ENCODE measurements around the gene MYLK4. TPM values are rescaled to one million over a fixed set of nuclear protein-coding genes. Genes with fewer than 3 reads are reported as not detected.

Gene MYLK4
- total RNA-seq, 1 donor = 0.72 TPM

DNA sequence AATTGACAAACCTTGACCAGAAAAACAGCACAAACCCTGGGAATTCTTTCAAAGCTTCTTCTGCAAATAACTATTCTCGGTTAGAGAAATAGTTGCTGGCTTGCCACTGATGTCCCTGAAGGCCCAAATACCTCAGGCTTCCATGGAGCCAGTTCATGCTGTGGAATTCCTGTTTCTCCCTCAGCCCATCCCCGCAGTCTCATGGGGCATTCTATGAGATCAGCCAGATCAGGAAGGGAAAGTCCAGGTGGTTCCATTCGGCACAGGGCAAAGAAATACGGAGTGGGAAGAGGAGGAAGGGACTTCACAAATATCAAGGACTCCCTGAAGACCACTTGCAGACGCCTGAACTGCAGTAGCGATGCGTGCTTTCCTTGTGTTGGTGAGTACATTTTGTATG is 63.3 kb downstream of the MYLK4 start:
- DNase-seq (ENCODE audit: low read depth) = no peak
- H3K4me3 ChIP-seq (ENCODE audit: low read depth, low read length) = no peak overlapping the region
- TF ChIP-seq, protein P1, sequence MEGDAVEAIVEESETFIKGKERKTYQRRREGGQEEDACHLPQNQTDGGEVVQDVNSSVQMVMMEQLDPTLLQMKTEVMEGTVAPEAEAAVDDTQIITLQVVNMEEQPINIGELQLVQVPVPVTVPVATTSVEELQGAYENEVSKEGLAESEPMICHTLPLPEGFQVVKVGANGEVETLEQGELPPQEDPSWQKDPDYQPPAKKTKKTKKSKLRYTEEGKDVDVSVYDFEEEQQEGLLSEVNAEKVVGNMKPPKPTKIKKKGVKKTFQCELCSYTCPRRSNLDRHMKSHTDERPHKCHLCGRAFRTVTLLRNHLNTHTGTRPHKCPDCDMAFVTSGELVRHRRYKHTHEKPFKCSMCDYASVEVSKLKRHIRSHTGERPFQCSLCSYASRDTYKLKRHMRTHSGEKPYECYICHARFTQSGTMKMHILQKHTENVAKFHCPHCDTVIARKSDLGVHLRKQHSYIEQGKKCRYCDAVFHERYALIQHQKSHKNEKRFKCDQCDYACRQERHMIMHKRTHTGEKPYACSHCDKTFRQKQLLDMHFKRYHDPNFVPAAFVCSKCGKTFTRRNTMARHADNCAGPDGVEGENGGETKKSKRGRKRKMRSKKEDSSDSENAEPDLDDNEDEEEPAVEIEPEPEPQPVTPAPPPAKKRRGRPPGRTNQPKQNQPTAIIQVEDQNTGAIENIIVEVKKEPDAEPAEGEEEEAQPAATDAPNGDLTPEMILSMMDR (IDR thresholded peaks at IDR 0.05; ENCODE audit: insufficient read depth, low read length) = no peak

DNA sequence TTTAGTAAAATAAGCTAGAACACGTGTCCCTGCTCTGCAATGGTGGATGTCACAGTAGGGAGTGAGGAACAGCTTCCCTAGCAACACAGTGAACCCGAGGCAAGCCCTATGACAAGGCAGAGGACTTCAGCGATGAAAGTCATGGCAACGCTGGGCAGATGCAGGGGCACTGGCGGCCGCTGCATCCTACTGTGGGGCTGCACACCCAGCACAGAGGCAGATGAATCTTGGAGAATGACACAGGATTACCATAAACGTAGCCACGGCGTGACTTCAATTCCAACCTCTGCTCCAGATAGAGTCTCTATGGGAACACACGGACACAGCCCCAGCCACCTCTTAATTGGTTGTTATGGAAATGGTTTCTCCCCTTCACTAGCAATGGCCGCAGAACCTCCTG is 64.2 kb downstream of the MYLK4 start:
- TF ChIP-seq, protein P1 (IDR thresholded peaks at IDR 0.05; ENCODE audit: insufficient read depth, low read length) = no peak
- no peak overlapping the region for H3K4me3 ChIP-seq (ENCODE audit: low read depth, low read length)
- DNase-seq (ENCODE audit: low read depth) = no peak

DNA sequence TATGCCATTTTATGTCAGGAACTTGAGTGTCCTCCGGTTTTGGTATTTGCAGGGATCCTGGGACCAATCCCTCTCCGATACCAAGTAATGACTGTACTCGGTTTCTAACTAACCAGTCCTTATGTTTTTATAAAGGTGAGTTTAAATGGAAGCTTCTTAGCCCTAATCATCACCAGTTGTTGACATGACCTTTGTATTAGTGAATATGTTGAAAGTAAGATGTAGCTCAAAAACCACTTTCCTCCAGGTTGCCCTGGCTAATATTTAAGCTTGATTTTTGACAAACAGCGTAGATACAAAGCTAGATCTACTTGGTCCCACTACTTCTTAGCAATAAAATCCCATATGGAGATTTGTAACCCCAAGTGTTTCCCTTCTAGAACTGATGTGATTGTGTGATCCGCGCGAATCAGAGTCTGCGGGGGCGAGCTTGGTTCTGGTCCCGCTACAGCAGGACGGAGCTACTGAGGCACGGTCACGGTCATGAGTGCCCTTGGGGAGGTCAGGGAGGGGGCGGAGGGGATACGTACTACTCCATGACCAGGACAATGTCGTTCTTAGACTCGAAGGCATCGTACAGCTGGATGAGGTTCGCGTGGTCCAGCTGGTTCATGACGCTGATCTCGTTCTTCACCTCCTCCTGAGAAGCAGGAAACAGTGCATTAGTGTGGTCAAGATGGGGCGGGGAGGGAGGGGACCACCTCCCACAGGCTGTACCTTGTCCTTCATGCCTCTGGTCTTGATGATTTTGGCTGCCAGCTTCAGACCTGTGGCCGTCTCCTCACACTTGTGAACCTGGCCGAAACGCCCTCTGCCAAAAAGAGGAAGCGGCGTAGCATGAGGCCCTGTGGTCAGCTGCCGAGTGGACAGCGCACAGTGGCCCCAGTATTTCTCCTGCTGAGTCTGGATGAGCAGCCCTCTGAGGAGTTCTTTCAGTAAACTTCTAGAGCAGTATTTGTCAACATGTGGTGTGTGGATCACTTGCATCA is 65.7 kb downstream of the MYLK4 start:
- TF ChIP-seq, protein P1 (IDR thresholded peaks at IDR 0.05; ENCODE audit: insufficient read depth, low read length) = no peak
- H3K4me3 ChIP-seq (ENCODE audit: low read depth, low read length) = no peak overlapping the region
- no peak for DNase-seq (ENCODE audit: low read depth)

DNA sequence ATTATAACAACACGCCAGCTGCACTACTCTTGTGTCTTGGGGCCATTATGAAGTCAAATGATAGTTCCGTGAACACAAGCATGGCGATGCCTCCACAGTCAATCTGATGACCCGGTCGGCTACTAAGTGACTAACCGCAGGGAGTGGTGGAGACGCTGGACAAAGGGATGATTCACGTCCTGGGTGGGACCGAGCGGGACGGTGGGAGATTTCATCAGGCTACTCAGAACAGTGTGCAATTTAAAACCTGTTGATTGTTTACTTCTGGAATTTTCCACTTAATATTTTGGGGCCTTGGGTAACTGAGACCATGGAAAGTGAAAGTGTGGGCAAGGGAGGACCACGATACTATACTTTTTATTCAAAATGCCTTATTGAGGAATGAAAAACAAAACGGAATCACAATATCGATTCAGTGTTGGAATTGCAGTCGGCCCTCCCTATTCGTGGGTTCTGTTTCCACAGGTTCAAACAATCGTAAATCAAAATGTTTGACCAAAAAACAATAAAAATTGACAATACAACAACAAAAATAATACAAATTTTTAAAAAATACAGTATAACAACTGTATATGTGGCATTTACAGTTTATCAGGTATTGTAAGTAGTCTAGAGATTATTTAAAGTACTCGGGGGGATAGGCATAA is 66.5 kb downstream of the MYLK4 start:
- no peak for DNase-seq (ENCODE audit: low read depth)
- H3K4me3 ChIP-seq (ENCODE audit: low read depth, low read length) = no peak overlapping the region
- TF ChIP-seq, protein P1 (IDR thresholded peaks at IDR 0.05; ENCODE audit: insufficient read depth, low read length) = no peak

DNA sequence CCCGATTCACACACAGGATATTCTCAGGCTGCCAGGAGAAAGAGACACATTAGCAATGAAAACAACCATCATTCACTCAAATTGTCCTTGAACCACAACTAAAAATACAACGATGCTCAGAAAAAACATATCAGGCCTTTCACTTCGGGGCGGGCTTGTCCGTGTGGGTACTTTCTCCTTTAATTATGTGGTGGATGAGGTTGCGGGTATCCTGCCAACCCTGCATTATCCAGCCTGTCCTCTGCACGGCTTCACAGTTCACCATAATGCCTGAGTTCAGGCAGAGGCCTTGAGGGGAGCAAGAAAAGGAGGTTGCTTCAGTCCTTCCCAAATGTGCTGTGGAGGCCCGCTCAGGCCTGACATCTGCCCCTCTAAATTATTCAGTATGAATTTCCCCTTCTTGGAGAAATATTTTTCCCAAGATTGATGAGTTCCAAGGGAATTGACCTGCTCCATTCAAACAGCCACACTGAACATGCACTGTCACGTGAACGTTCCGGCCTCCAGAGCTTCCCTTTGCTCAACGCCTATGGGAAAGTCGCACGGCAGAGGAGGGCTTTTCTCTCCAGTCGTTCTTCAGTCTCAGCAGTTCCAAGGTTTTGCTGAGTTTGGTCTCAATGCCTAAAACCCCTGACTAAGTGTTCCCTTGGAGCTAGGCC is 70.3 kb downstream of the MYLK4 start:
- TF ChIP-seq, protein P1 (IDR thresholded peaks at IDR 0.05; ENCODE audit: insufficient read depth, low read length) = no peak
- DNase-seq (ENCODE audit: low read depth) = no peak
- H3K4me3 ChIP-seq (ENCODE audit: low read depth, low read length) = no peak overlapping the region

DNA sequence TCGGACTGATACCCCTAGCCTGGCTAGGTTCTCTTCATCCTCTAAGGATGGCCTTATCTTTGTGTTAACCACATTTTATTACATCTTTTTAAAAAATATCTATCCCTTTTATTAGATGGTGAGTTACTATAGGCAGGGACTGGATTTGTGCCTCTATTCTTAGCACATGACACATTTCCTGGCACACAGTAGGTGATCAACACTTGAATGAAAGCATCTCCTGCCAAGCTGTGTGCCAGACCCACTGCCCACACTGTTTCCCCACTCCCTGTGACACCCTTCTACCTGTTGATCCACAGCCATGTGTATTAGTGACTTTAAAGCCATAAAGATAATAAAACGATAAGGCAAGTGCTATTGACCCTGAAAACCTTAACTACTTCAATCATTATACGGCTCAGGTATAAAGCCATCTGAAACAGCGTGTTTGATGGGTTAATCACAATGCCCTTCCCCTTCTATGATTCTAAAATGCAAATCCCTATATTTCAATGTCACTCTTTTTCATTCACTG is 73.6 kb downstream of the MYLK4 start:
- TF ChIP-seq, protein P1 (IDR thresholded peaks at IDR 0.05; ENCODE audit: insufficient read depth, low read length) = no peak
- no peak overlapping the region for H3K4me3 ChIP-seq (ENCODE audit: low read depth, low read length)
- no peak for DNase-seq (ENCODE audit: low read depth)

Measured in fibroblast of the aortic adventitia (primary cell).